ENCODE data around the gene TRPC4AP. TPM values are rescaled to one million over a fixed set of nuclear protein-coding genes. Genes with fewer than 3 reads are reported as not detected.

TRPC4AP gene
- total RNA-seq, 1 experiment from 2014 or later, result 48.6 TPM

- no peak overlapping the region for H3K27ac ChIP-seq (ENCODE audit: low read depth, low read length)
- no peak overlapping the region for H2AFZ ChIP-seq (ENCODE audit: low read depth, low read length, poor library complexity, severe bottlenecking)
- ATAC-seq, result peak; percentile 84
- BruUV-seq (replicated peaks), result no TSS peak
- no peaks in the 10 kb centered on the region for H3K9me2 ChIP-seq (ENCODE audit: insufficient read depth)
- no peaks in the 10 kb centered on the region for H3K79me2 ChIP-seq (ENCODE audit: insufficient read depth, low read length)
- no peak overlapping the region for H3K9ac ChIP-seq (ENCODE audit: low read length)
- no peaks in the 10 kb centered on the region for H3K36me3 ChIP-seq (ENCODE audit: control insufficient read depth in 1 of 2, insufficient read depth in 2 of 2, low read length in 2 of 2)
- intact Hi-C loops (cut with micrococcal nuclease), result no loop called here
- no peaks in the 10 kb centered on the region for H3K9me3 ChIP-seq (ENCODE audit: control insufficient read depth in 1 of 2, insufficient read depth in 1 of 2, low read depth in 1 of 2, low read length in 2 of 2)
- no peak overlapping the region for H3K4me3 ChIP-seq (replicated peaks in 1 of 2; ENCODE audit: low read depth in 1 of 2, low read length in 2 of 2)
- TF ChIP-seq EZH2phosphoT487 (IDR thresholded peaks at IDR 0.05; ENCODE audit: borderline replicate concordance) (no peak), JUND (IDR thresholded peaks at IDR 0.05) (no peak), POLR2AphosphoS5 (IDR thresholded peaks at IDR 0.05; ENCODE audit: low read depth, low read length) (no peak), FOSL1 (IDR thresholded peaks at IDR 0.05; ENCODE audit: low read depth) (no peak), CEBPB (IDR thresholded peaks at IDR 0.05; ENCODE audit: low read depth) (no peak)
- TF ChIP-seq, protein P1, sequence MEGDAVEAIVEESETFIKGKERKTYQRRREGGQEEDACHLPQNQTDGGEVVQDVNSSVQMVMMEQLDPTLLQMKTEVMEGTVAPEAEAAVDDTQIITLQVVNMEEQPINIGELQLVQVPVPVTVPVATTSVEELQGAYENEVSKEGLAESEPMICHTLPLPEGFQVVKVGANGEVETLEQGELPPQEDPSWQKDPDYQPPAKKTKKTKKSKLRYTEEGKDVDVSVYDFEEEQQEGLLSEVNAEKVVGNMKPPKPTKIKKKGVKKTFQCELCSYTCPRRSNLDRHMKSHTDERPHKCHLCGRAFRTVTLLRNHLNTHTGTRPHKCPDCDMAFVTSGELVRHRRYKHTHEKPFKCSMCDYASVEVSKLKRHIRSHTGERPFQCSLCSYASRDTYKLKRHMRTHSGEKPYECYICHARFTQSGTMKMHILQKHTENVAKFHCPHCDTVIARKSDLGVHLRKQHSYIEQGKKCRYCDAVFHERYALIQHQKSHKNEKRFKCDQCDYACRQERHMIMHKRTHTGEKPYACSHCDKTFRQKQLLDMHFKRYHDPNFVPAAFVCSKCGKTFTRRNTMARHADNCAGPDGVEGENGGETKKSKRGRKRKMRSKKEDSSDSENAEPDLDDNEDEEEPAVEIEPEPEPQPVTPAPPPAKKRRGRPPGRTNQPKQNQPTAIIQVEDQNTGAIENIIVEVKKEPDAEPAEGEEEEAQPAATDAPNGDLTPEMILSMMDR (IDR thresholded peaks at IDR 0.05 in 2 of 3, conservative IDR thresholded peaks at IDR 0.05 in 1 of 3; ENCODE audit: borderline replicate concordance in 1 of 3, insufficient read depth in 1 of 3, low read depth in 2 of 3, low read length in 2 of 3), result no peak
- CTCF ChIA-PET, result no interaction called here
- DNase-seq (ENCODE audit: low read depth, low spot score), result no peak
- RAD21 ChIA-PET (ENCODE audit: low non-redundant PET in 1 of 2, low total read pairs in 2 of 2, uncharacterized antibody in 2 of 2, unreplicated experiment in 2 of 2), result no interaction called here
- no peak overlapping the region for H3K4me2 ChIP-seq (ENCODE audit: low read length)
- H4K20me1 ChIP-seq (ENCODE audit: insufficient read depth), result no peaks in the 10 kb centered on the region
- H3K27me3 ChIP-seq (ENCODE audit: insufficient read depth, low read length), result peaks cover 4% of the 10 kb centered on the region; the same call in 1 of the 2 replicates
- POLR2A ChIA-PET, result no interaction called here
- peaks cover 0 to 4% of the 10 kb centered on the region in 2 experiments; a peak in 1 of 4 replicates for H3K4me1 ChIP-seq (ENCODE audit: control insufficient read depth in 1 of 2, insufficient read depth in 2 of 2, low read length in 2 of 2)
Measured at GRCh38 chr20:34979366-34980153, 113.0 kb downstream of the TRPC4AP start.
